ENCODE measurements around the gene EMX2.

DNA sequence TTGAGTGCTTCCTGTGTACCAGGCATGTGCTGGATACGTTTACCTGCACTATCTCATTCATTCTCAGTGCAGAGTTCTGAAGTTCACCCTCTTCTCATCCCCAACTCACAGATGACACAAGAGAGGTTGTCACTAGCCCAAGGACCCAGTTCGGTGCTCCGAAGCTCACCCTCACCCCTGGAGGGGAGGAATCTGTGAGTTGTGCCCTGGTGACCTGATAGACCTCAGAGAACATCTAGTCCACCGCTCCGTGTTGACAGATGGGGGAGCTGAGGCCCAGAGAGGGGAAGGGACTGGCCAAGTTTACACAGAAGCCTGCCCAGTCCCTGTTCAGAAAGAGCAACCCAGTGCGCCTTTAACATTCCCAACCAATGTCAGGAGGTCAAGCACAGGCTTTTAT, 44.8 kb upstream of the EMX2 start:
- TF ChIP-seq CTCF (IDR thresholded peaks at IDR 0.05; ENCODE audit: poor library complexity, severe bottlenecking) (no peak), RAD21 (conservative IDR thresholded peaks at IDR 0.05) (no peak), REST (IDR thresholded peaks at IDR 0.05; ENCODE audit: borderline replicate concordance) (no peak), POLR2AphosphoS5 (IDR thresholded peaks at IDR 0.05) (no peak), EP300 (conservative IDR thresholded peaks at IDR 0.05; ENCODE audit: poor library complexity, severe bottlenecking) (no peak), MXI1 (conservative IDR thresholded peaks at IDR 0.05; ENCODE audit: poor library complexity, severe bottlenecking) (no peak), EZH2 (IDR thresholded peaks at IDR 0.05; ENCODE audit: borderline replicate concordance, insufficient read depth, low read length, poor library complexity, severe bottlenecking) (no peak)
